ENCODE measurements around the gene SQOR.

The SQOR gene

GRCh38 chr15:45611305-45611704 lies 23.5 kb upstream of the SQOR start:
- Mint-ChIP-seq H3K36me3 (peaks cover 2% of the 10 kb centered on the region), H3K4me3 (no peak overlapping the region), H3K4me1 (ENCODE audit: low read depth) (no peaks in the 10 kb centered on the region), H3K9me3 (ENCODE audit: low read depth) (no peaks in the 10 kb centered on the region), H3K27me3 (no peaks in the 10 kb centered on the region), H3K27ac (no peak overlapping the region)

- no peak overlapping the region for H3K4me3 Mint-ChIP-seq
- no peaks in the 10 kb centered on the region for H3K36me3 Mint-ChIP-seq
- no peaks in the 10 kb centered on the region for H3K27me3 Mint-ChIP-seq
- no peak overlapping the region for H3K27ac Mint-ChIP-seq
- no peaks in the 10 kb centered on the region for H3K9me3 Mint-ChIP-seq (ENCODE audit: low read depth)
- H3K4me1 Mint-ChIP-seq (ENCODE audit: low read depth): no peaks in the 10 kb centered on the region
Observed at GRCh38 chr15:45612790-45613415, 21.9 kb upstream of the SQOR start.

GRCh38 chr15:45616901-45617323 lies 17.9 kb upstream of the SQOR start:
- H3K4me1 Mint-ChIP-seq (ENCODE audit: low read depth): no peaks in the 10 kb centered on the region
- H3K36me3 Mint-ChIP-seq: no peaks in the 10 kb centered on the region
- H3K27me3 Mint-ChIP-seq: no peaks in the 10 kb centered on the region
- H3K27ac Mint-ChIP-seq: no peak overlapping the region
- no peak overlapping the region for H3K4me3 Mint-ChIP-seq
- no peaks in the 10 kb centered on the region for H3K9me3 Mint-ChIP-seq (ENCODE audit: low read depth)

GRCh38 chr15:45618813-45619212 lies 16.0 kb upstream of the SQOR start:
- no peaks in the 10 kb centered on the region for H3K9me3 Mint-ChIP-seq (ENCODE audit: low read depth)
- no peak overlapping the region for H3K4me3 Mint-ChIP-seq
- H3K27ac Mint-ChIP-seq: no peak overlapping the region
- no peaks in the 10 kb centered on the region for H3K27me3 Mint-ChIP-seq
- H3K36me3 Mint-ChIP-seq: no peaks in the 10 kb centered on the region
- H3K4me1 Mint-ChIP-seq (ENCODE audit: low read depth): no peaks in the 10 kb centered on the region

- peaks cover 17% of the 10 kb centered on the region for H3K9me3 Mint-ChIP-seq (ENCODE audit: low read depth)
- H3K4me3 Mint-ChIP-seq: no peak overlapping the region
- peaks cover 5% of the 10 kb centered on the region for H3K36me3 Mint-ChIP-seq
- H3K27me3 Mint-ChIP-seq: no peaks in the 10 kb centered on the region
- H3K27ac Mint-ChIP-seq: no peak overlapping the region
- H3K4me1 Mint-ChIP-seq (ENCODE audit: low read depth): no peaks in the 10 kb centered on the region
Observed at GRCh38 chr15:45628136-45628535, 6.7 kb upstream of the SQOR start.

GRCh38 chr15:45630917-45631691 lies 3.7 kb upstream of the SQOR start:
- H3K4me1 Mint-ChIP-seq (ENCODE audit: low read depth): peaks cover 8% of the 10 kb centered on the region
- peaks cover 14% of the 10 kb centered on the region for H3K9me3 Mint-ChIP-seq (ENCODE audit: low read depth)
- no peak overlapping the region for H3K4me3 Mint-ChIP-seq
- no peak overlapping the region for H3K27ac Mint-ChIP-seq
- peaks cover 4% of the 10 kb centered on the region for H3K36me3 Mint-ChIP-seq
- H3K27me3 Mint-ChIP-seq: no peaks in the 10 kb centered on the region

GRCh38 chr15:45631776-45632175 lies 3.1 kb upstream of the SQOR start:
- Mint-ChIP-seq H3K4me1 (ENCODE audit: low read depth) (peaks cover 12% of the 10 kb centered on the region), H3K9me3 (ENCODE audit: low read depth) (peaks cover 9% of the 10 kb centered on the region), H3K27me3 (no peaks in the 10 kb centered on the region), H3K36me3 (peaks cover 3% of the 10 kb centered on the region), H3K4me3 (no peak overlapping the region), H3K27ac (no peak overlapping the region)

GRCh38 chr15:45635191-45635638 lies 386 bp downstream of the SQOR start:
- H3K4me1 Mint-ChIP-seq (ENCODE audit: low read depth): peaks cover 45% of the 10 kb centered on the region
- no peaks in the 10 kb centered on the region for H3K27me3 Mint-ChIP-seq
- H3K4me3 Mint-ChIP-seq: peak overlapping the region; percentile 92
- H3K9me3 Mint-ChIP-seq (ENCODE audit: low read depth): no peaks in the 10 kb centered on the region
- H3K27ac Mint-ChIP-seq: peak overlapping the region; percentile 68
- H3K36me3 Mint-ChIP-seq: peaks cover 7% of the 10 kb centered on the region

GRCh38 chr15:45635763-45636292 lies 999 bp downstream of the SQOR start:
- Mint-ChIP-seq H3K27me3 (no peaks in the 10 kb centered on the region), H3K4me1 (ENCODE audit: low read depth) (peaks cover 51% of the 10 kb centered on the region), H3K9me3 (ENCODE audit: low read depth) (no peaks in the 10 kb centered on the region), H3K4me3 (peak overlapping the region; percentile 92), H3K27ac (peak overlapping the region; percentile 68), H3K36me3 (peaks cover 8% of the 10 kb centered on the region)

- H3K36me3 Mint-ChIP-seq: peaks cover 9% of the 10 kb centered on the region
- H3K4me1 Mint-ChIP-seq (ENCODE audit: low read depth): peaks cover 64% of the 10 kb centered on the region
- H3K9me3 Mint-ChIP-seq (ENCODE audit: low read depth): no peaks in the 10 kb centered on the region
- H3K27ac Mint-ChIP-seq: peak overlapping the region; percentile 92
- no peaks in the 10 kb centered on the region for H3K27me3 Mint-ChIP-seq
- peak overlapping the region; percentile 82 for H3K4me3 Mint-ChIP-seq
Observed at GRCh38 chr15:45637141-45637540, 2.3 kb downstream of the SQOR start.

- Mint-ChIP-seq H3K36me3 (peaks cover 12% of the 10 kb centered on the region), H3K9me3 (ENCODE audit: low read depth) (no peaks in the 10 kb centered on the region), H3K4me3 (peak overlapping the region; percentile 82), H3K27ac (peak overlapping the region; percentile 92), H3K27me3 (no peaks in the 10 kb centered on the region), H3K4me1 (ENCODE audit: low read depth) (peaks cover 69% of the 10 kb centered on the region)
Observed at GRCh38 chr15:45637552-45638033, 2.8 kb downstream of the SQOR start.

GRCh38 chr15:45640616-45641015 lies 5.8 kb downstream of the SQOR start:
- Mint-ChIP-seq H3K9me3 (ENCODE audit: low read depth) (no peaks in the 10 kb centered on the region), H3K4me3 (no peak overlapping the region), H3K27me3 (no peaks in the 10 kb centered on the region), H3K4me1 (ENCODE audit: low read depth) (peaks cover 88% of the 10 kb centered on the region), H3K27ac (no peak overlapping the region), H3K36me3 (peaks cover 16% of the 10 kb centered on the region)

- Mint-ChIP-seq H3K9me3 (ENCODE audit: low read depth) (no peaks in the 10 kb centered on the region), H3K27ac (no peak overlapping the region), H3K36me3 (peaks cover 16% of the 10 kb centered on the region), H3K4me1 (ENCODE audit: low read depth) (peaks cover 88% of the 10 kb centered on the region), H3K27me3 (no peaks in the 10 kb centered on the region), H3K4me3 (no peak overlapping the region)
Observed at GRCh38 chr15:45641374-45641781, 6.5 kb downstream of the SQOR start.

GRCh38 chr15:45641999-45642932 lies 7.4 kb downstream of the SQOR start:
- H3K27ac Mint-ChIP-seq: no peak overlapping the region
- no peak overlapping the region for H3K4me3 Mint-ChIP-seq
- peaks cover 83% of the 10 kb centered on the region for H3K4me1 Mint-ChIP-seq (ENCODE audit: low read depth)
- peaks cover 16% of the 10 kb centered on the region for H3K36me3 Mint-ChIP-seq
- no peaks in the 10 kb centered on the region for H3K9me3 Mint-ChIP-seq (ENCODE audit: low read depth)
- H3K27me3 Mint-ChIP-seq: no peaks in the 10 kb centered on the region

All from activated naive CD8-positive, alpha-beta T cell (primary cell).